ENCODE measurements around the gene CTXND1.

DNA sequence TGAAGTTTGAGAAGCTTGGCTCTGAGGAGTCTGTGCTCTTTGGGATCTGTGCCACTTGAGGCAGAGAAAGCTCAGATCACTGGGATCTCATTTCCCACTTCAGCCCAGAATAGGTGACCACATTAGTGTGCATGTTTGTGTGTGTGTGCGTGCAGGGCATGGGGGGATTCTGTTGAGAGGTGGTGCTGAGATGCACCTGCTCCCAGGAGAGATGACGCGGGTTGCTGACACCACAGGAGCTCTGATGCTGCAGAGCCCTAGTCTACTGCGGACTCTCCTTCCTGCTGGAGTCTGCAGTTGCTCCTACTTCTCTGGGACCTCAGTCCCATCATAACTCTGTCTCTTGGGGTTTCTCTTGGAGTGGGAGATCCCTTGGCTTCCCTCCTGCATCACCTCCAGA, 14.7 kb upstream of the CTXND1 start:
- TF ChIP-seq POLR2AphosphoS5 (IDR thresholded peaks at IDR 0.05; ENCODE audit: low read depth) (no peak), EZH2 (IDR thresholded peaks at IDR 0.05; ENCODE audit: low read depth, unreplicated experiment) (no peak), JUNB (IDR thresholded peaks at IDR 0.05; ENCODE audit: unreplicated experiment) (no peak), ZNF114 (CRISPR knock-in tag; IDR thresholded peaks at IDR 0.05) (no peak), CREB1 (CRISPR knock-in tag; IDR thresholded peaks at IDR 0.05; ENCODE audit: low read depth) (no peak)
- TF ChIP-seq, protein P1, sequence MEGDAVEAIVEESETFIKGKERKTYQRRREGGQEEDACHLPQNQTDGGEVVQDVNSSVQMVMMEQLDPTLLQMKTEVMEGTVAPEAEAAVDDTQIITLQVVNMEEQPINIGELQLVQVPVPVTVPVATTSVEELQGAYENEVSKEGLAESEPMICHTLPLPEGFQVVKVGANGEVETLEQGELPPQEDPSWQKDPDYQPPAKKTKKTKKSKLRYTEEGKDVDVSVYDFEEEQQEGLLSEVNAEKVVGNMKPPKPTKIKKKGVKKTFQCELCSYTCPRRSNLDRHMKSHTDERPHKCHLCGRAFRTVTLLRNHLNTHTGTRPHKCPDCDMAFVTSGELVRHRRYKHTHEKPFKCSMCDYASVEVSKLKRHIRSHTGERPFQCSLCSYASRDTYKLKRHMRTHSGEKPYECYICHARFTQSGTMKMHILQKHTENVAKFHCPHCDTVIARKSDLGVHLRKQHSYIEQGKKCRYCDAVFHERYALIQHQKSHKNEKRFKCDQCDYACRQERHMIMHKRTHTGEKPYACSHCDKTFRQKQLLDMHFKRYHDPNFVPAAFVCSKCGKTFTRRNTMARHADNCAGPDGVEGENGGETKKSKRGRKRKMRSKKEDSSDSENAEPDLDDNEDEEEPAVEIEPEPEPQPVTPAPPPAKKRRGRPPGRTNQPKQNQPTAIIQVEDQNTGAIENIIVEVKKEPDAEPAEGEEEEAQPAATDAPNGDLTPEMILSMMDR (conservative IDR thresholded peaks at IDR 0.05; ENCODE audit: low read depth in 2 of 2), result no peak
- TF ChIP-seq, protein P2, sequence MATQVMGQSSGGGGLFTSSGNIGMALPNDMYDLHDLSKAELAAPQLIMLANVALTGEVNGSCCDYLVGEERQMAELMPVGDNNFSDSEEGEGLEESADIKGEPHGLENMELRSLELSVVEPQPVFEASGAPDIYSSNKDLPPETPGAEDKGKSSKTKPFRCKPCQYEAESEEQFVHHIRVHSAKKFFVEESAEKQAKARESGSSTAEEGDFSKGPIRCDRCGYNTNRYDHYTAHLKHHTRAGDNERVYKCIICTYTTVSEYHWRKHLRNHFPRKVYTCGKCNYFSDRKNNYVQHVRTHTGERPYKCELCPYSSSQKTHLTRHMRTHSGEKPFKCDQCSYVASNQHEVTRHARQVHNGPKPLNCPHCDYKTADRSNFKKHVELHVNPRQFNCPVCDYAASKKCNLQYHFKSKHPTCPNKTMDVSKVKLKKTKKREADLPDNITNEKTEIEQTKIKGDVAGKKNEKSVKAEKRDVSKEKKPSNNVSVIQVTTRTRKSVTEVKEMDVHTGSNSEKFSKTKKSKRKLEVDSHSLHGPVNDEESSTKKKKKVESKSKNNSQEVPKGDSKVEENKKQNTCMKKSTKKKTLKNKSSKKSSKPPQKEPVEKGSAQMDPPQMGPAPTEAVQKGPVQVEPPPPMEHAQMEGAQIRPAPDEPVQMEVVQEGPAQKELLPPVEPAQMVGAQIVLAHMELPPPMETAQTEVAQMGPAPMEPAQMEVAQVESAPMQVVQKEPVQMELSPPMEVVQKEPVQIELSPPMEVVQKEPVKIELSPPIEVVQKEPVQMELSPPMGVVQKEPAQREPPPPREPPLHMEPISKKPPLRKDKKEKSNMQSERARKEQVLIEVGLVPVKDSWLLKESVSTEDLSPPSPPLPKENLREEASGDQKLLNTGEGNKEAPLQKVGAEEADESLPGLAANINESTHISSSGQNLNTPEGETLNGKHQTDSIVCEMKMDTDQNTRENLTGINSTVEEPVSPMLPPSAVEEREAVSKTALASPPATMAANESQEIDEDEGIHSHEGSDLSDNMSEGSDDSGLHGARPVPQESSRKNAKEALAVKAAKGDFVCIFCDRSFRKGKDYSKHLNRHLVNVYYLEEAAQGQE (IDR thresholded peaks at IDR 0.05; ENCODE audit: unreplicated experiment), result no peak

Measured in GM23338 (cell line).